HG03432 (cell line): ENCODE results near the gene TGFB3.
A peak's percentile ranks its signal among the peaks of the same experiment; 100 is the strongest.

Source experiments
- ATAC-seq: cut with Tn5 transposase; IDR thresholded peaks from one replicate; pipeline ENCODE4 v1.9.1; 2021; ENCODE audit warnings: mild to moderate bottlenecking, moderate library complexity; ENCODE audit not compliant: unreplicated experiment

The TGFB3 gene

DNA sequence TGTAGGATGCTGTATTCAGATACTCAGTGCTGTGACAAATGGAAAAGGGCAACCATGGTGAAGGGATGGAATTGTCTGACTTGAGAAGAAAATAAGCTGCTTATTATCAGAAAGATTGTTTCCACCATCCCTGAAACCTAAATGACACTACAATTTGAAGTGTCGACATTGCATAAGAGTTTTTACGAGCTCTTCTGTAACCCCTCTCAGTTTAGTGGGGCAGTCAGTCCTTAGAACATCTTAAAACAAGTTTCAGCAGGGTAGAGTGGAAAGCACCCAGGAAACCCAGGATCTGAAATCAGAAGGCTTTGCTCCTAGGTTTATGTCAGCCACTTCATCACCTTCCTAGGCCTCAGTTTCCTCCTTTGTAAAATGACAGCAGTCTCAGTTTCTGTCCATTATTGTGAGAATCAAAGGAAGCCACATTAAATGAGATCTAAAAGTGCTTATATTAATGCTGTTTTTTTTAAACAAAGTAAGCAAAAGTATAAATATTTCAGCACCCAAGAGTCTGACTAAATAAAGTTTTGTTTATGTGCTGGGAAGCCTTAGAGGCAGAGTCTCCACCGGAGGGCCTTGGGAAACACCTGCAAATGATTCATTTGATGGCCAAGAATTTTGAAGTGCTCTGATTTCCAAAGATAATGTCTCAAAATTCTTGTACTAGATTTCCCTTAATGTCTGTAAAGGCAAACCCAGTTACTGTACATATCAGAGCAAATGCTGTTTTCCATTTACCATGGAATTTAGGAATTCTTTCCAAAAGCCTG, 5.6 kb upstream of the TGFB3 start:
- ATAC-seq, result no peak

DNA sequence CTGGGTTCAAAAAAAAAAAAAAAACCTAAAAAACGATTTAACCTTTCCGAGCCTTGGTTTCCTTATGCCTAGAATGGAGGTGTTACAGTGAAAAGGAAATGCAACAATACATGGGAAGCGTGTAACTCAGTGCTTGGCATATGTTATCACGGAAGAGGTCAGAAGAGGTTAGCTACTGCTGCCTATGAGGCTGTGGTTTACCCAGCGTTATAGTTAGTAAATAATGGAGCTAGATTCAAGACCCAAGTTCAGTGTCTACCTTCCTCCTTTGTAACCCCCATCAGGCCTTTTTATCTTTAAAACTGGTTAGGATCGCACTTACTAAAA, 4.6 kb upstream of the TGFB3 start:
- no peak for ATAC-seq

GRCh38 chr14:75985618-75986438, 4.0 kb upstream of the TGFB3 start, which contains the start of gene IFT43:
TSS of gene IFT43 (plus strand) at chr14:75985763. CDS start at chr14:75985787, 24 bp downstream.
- ATAC-seq, result peak; percentile 73

DNA sequence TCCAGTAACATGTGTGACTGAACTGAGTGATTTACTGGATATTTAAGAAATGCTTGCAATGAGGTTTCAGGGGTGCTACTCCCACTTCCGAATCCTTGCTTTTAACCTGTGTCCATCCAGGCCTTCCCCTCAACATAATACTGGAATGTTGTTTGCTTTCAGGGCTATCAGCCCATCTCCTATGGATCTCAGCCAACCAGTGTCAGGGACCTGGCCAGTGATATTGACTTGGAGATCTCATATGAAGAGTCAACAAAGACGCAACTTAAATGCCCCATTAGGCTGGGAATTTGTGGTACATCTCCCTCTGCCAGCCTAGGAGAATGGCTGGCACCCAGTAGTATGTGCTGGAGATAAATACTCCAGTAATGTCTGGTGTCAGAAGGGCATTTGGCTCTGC, 2.9 kb upstream of the TGFB3 start:
- no peak for ATAC-seq

DNA sequence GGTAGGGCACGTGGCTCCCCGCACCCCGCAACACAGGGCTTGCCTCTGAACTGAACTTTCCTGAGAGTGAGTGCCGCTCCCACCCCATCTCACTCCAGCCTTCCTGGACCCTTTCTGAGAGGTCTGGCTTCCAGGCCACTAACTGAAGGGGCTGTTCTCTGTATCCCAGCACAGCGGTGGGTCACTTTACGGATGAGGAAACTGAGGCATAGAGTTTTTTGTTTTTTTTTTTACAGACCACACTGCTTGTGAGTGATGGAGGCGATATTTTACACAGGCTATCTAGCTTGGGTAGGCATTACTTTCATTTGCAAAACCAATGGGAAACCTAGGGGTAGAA, 1.2 kb upstream of the TGFB3 start:
- no peak for ATAC-seq

DNA sequence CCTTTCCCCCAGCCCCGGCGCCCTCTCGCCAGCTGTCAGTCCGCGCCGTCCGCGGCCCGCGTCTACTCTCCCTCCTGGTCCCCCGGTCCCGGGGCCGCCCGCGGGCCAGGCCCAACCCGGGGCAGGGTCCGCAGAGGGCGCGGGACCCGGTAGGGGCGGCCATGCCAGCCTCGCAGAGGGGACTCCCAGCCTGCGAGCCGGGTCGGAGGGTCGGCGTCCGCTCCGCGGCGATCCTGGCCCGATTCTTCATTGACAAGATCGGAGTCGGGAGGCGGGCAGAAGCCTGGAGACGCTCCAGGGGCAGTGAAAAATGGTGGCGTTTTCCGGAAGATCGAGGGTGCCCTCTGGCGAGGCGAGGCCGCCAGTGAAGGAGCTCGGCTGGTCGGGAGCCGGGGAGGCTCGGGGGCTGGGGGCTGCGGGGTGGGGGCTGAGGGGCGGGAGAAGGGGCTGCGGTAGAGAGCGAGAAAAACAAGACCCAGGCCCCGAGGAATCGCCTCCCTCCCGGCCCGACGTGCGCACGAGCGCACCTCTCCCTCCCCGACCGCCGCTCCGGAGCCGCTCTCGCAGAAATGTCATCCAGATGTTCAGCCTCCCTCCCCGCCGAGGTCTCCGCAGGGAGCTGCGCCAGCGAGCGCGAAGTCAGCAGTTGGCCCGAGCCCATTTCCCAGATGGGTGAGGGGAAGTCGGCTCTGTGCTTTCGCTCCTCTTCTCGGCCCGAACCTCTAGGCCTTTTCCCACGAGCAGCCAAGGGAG, 647 bp upstream of the TGFB3 start:
- ATAC-seq, result peak; percentile 51

- ATAC-seq, result no peak
Measured at GRCh38 chr14:75980856-75981255, 939 bp downstream of the TGFB3 start.

DNA sequence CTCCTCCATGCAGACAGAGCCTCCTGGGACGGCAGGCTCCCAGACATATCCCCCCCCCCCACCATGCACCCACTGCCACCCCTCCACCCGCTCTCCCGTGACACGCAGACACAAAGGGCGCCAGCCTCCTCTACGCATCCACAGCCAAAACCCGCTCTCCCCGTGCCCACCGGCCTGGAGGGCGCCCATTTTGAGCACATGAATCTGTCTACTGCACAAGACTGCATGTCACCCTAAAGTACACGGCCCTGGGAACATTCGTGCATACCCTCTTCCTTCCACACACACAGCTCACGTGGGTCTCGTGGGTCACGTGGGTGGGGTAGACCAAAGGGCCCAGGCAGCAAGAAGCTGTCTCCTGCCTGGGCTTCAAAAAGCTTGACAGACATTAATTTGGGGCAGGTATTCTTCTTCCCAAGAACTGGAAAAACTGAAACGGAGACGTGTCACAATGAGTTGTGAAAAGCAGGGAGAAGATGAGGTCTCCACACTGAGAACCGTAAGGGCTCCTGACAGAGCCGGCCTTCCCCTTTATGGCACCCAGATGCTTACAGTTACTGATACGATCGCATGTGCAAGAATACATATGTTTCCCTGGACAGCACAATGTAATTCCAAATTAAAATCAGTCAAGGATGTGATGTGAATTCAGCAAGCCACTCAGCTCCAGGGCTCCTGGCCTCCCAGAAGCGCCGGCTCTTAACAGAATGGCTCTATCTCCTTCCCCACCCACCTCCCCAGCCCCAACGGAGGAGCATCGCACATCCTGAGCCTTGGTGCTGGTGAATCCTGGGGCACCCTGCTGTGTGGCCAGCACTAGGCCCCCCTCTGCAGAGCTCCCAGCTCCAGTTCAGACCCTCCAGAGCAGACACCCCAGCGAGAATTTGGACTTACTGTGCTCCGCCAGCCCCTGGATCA, 1.9 kb downstream of the TGFB3 start:
- ATAC-seq, result no peak

DNA sequence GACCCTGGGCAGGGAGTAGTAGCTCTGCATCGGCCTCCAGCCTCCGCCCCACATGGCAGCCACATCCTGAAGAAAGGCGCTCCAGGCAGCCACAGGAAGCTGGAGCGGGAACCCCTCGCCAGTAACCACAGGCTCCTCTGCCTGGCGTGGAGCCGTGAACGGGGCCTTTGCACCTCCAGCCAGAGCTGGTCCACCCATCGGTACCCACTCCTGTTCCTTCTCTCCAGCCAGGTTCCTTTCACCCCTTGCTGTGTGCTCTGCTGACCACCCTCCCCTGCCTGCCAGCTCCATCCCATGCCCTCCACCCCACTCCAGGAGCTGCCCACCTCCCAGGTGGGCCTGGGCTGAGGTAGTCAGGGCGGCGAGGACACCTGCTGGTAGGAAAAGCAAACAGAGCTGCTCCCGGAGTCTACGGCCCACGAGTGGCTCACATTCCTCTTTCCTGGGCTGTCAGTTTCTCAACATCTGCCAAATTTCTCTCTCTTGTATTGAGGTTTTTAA, 2.7 kb downstream of the TGFB3 start:
- no peak for ATAC-seq

- no peak for ATAC-seq
Measured at GRCh38 chr14:75978249-75978731, 3.5 kb downstream of the TGFB3 start.

GRCh38 chr14:75977582-75977943, 4.2 kb downstream of the TGFB3 start:
- no peak for ATAC-seq

DNA sequence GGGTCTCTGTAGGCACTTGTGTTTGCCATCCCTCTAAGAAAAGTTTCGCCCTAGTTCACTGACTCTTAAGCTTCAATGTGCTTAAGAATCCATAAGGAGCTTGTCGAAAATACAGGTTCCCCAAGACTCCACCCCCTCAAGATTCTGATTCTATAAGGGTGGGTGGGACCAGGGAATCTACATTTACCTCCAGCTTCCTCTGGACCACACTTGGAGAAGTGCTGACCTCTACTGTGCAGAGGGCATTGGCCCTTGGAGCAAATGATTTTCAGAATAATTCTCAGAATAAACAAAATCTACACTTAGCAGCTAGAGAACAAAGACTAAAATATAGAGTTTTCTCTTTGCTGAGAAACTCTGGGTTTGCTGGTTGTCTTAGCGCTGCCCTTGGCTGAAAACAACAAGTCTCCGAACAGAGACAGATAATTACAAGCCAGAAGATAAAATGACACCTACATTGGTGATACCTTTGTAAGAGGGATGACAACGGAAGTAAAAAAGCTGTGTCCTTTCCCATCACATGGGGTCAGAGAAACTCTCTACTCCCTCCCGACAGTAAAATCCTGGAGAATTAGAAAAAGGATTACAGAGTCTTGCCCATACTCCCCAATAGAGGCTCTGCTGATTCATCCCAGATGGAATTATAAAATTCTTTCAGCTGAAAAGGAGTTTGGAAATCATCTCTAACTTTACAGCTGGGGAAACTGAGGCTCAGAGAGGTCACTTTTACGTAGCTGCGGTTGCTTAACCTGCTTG, 4.8 kb downstream of the TGFB3 start:
- ATAC-seq, result no peak

GRCh38 chr14:75972801-75973421, 8.9 kb downstream of the TGFB3 start:
- ATAC-seq, result no peak

DNA sequence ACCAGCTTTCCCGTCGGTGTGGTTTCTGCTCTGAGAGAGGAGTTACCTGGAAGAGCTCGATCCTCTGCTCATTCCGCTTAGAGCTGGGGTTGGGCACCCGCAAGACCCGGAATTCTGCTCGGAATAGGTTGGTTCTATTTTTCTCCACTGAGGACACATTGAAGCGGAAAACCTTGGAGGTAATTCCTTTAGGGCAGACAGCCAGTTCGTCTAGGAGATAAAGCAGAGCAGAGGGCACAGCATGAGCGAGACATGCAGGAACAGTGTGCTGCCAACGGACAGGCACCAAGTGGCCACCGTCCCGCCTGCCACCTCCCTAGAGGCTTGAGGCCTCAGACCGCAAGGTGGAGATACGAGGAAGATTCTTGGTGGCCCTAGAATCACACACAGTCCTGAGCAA, 10.3 kb downstream of the TGFB3 start:
- ATAC-seq, result no peak

DNA sequence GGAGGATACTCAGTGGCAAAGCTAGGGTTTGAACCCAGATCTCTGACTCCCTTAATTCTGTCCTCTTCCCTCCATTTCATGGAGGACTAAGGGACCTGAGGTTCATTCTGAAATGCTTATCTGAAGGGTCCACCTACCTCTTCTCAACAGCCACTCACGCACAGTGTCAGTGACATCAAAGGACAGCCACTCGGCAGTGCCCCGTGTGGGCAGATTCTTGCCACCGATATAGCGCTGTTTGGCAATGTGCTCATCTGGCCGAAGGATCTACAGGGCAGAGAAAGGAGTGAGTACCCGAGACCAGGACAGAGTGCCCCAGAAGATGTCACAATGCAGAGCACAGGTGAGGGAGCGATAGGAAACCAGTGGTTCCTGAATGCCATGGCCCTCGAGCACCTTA, 10.8 kb downstream of the TGFB3 start:
- no peak for ATAC-seq

DNA sequence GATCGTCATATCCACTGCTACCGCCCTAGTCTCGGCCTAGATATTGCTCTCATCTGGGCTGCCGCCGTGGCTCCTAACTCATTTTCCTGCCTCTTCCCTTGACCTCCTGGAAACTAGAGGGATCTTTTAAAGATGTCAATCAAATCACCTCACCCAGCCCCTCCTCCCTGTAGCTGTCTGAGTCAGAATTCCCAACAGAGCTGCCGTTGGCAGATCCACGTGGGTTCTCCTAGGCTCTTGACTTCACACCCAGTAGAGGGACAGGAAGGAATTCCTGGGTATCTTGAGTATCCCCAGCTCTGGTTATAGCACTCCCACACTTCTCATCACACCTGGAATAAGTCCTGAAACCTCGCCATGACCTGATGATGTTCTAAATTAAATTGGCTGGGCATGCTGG, 11.9 kb downstream of the TGFB3 start:
- ATAC-seq, result no peak

DNA sequence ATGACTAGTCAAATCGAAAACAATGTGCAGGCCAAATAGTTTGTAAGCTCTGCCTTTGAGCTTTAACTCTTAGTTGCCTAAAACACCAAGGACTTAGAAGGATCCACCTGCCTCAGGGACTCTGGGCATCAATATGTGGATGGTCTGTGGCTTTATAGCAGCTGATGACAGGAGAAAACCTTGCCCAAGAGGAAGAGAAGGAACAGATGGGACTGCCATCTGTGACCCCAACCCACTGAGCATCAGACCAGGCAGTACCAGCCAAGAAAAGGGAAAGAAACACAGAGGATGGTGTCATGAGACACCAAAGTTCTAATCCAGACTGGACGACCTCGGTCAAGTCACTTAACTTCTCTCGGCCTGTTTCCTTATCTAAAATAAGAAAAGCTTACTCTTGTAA, 12.7 kb downstream of the TGFB3 start:
- ATAC-seq, result no peak

GRCh38 chr14:75968456-75968855, 13.3 kb downstream of the TGFB3 start:
- ATAC-seq, result no peak

DNA sequence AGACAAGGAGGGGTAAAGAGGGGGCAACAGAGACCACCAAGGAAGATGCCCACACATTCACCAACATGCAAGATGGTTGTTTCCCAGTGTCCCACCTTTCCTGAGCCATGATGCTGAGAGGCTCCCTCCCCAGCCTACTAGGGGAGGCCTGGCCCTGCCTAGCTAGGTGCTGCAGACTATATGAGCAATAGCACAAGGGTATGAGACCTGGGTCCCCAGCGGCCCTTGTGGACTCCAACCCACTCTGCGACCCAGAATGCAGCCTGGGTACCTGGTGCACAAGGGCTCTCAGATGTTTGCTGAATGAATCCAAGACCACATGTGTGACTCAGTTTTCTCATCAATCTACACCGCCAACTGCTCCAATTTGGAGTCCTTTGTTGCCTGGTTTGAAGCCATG, 13.9 kb downstream of the TGFB3 start:
- no peak for ATAC-seq
